ENCODE measurements around the gene RPLP2. TPM values are rescaled to one million over a fixed set of nuclear protein-coding genes. Genes with fewer than 3 reads are reported as not detected.

The RPLP2 gene
- total and polyA plus RNA-seq, 2 donors (not counting 1 experiment from before 2014, with no cell fraction given) = 525 to 3,947 TPM

DNA sequence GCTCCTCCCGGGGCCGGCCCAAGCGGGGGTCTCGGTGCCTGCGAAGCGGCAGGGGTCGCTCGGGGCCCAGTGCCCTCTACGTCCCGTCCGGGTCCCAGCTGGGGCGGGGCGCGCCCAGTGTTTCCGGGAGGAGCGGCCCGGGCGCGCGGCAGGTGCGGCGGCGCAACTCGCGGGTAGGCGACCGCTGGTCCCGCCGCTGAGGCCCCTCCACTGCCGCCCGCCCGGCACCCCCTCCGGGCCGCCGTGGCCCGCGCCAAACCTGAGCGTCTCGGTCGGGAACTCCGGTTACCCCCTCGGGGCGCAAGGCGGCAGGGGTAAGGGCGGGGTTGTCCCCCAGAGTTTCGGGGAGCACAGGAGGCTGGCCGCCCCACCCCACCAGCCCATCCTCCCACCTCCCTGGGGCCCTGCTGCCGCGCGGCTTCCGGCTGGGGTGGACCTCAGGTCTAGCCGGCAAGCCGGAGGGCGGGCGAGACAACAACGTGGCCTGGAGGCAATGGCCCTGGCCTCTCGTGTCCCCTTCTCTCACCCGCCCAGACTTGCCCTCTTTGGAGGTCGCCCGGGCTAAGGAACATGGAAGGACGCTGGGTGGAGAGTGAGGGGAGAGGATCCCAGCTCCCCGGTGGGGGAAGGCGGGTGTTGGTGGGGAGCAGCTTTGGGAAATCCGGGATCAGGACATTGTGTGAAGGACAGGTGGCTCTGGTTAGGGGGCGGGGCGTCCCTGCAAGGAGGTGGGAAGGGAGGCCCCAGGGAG lies 17.6 kb downstream of the RPLP2 start:
- DNase-seq (peak; percentile 60), ATAC-seq (ENCODE audit: low read depth) (peak; percentile 8)
- Mint-ChIP-seq H3K9me3 (ENCODE audit: insufficient read depth) (no peaks in the 10 kb centered on the region), H3K27ac (peak overlapping the region; percentile 74), H3K4me1 (peaks cover 47% of the 10 kb centered on the region), H3K27me3 (peaks cover 7% of the 10 kb centered on the region), H3K4me3 (peak overlapping the region; percentile 88)
- intact Hi-C loops (cut with micrococcal nuclease) = no loop called here
- ChIA-PET CTCF (interaction anchor here (1.4 kb wide), 1 partner anchor 15 kb away, joined by 3 read pairs; the partner anchor contains the start of gene TSPAN4), POLR2A (interaction anchor here (0.6 to 6.4 kb wide), 3 partner anchors 7 to 21 kb away, joined by 6 to 57 read pairs (median 17); partner anchors contain the start of genes PNPLA2, POLR2L and TSPAN4)
- peaks cover 0 to 47% (median 17%) of the 10 kb centered on the region in 4 experiments for H3K27me3 ChIP-seq (replicated peaks in 1 of 4; ENCODE audit: control extremely low read depth in 1 of 4, control insufficient read depth in 3 of 4, insufficient read depth in 4 of 4, low read length in 3 of 4)
- peaks cover 78% of the 10 kb centered on the region for H4K20me1 ChIP-seq (ENCODE audit: control insufficient read depth, insufficient read depth, low read length, poor library complexity, severe bottlenecking)
- H3K27ac ChIP-seq (ENCODE audit: low read length in 2 of 2) = no peak overlapping the region
- peaks cover 0 to 10% of the 10 kb centered on the region in 2 experiments for H3K36me3 ChIP-seq (replicated peaks in 1 of 2; ENCODE audit: control extremely low read depth in 1 of 2, control insufficient read depth in 1 of 2, extremely low read depth in 1 of 2, insufficient read depth in 2 of 2, low read length in 1 of 2)
- H3K9ac ChIP-seq (ENCODE audit: low read length) = peak overlapping the region; percentile 66
- no peak for TF ChIP-seq EZH2 (IDR thresholded peaks at IDR 0.05; ENCODE audit: borderline replicate concordance, insufficient read depth, low read depth, low read length, poor library complexity, severe bottlenecking)
- TF ChIP-seq, protein P1, sequence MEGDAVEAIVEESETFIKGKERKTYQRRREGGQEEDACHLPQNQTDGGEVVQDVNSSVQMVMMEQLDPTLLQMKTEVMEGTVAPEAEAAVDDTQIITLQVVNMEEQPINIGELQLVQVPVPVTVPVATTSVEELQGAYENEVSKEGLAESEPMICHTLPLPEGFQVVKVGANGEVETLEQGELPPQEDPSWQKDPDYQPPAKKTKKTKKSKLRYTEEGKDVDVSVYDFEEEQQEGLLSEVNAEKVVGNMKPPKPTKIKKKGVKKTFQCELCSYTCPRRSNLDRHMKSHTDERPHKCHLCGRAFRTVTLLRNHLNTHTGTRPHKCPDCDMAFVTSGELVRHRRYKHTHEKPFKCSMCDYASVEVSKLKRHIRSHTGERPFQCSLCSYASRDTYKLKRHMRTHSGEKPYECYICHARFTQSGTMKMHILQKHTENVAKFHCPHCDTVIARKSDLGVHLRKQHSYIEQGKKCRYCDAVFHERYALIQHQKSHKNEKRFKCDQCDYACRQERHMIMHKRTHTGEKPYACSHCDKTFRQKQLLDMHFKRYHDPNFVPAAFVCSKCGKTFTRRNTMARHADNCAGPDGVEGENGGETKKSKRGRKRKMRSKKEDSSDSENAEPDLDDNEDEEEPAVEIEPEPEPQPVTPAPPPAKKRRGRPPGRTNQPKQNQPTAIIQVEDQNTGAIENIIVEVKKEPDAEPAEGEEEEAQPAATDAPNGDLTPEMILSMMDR (IDR thresholded peaks at IDR 0.05) = no peak
- H3K4me1 ChIP-seq (ENCODE audit: control insufficient read depth in 2 of 2, insufficient read depth in 2 of 2, low read length in 2 of 2) = peaks cover 57 to 59% of the 10 kb centered on the region in 2 donors
- WGBS (ENCODE audit: insufficient coverage) = 3% methylated on average over 66 of the region's 66 CpGs
- H3K4me3 ChIP-seq (ENCODE audit: control extremely low read depth in 1 of 5, extremely low read depth in 1 of 5, insufficient read depth in 1 of 5, low read depth in 2 of 5, low read length in 4 of 5) = peak overlapping the region in 4 of 5 experiments; percentile 39 to 61 (median 52)
- no peaks in the 10 kb centered on the region for H3K79me2 ChIP-seq (ENCODE audit: control insufficient read depth, insufficient read depth, low read length)
- peak overlapping the region; percentile 71 for H2AFZ ChIP-seq (ENCODE audit: insufficient read depth, low read depth, low read length, poor library complexity, severe bottlenecking)
- H3K9me3 ChIP-seq (ENCODE audit: control extremely low read depth in 1 of 3, control insufficient read depth in 2 of 3, insufficient read depth in 1 of 3, low read length in 2 of 3) = peaks cover 0 to 15% (median 0%) of the 10 kb centered on the region in 3 donors
- peak overlapping the region; percentile 99 for H3K4me2 ChIP-seq (replicated peaks; ENCODE audit: low read depth, low read length, poor library complexity, severe bottlenecking)

DNA sequence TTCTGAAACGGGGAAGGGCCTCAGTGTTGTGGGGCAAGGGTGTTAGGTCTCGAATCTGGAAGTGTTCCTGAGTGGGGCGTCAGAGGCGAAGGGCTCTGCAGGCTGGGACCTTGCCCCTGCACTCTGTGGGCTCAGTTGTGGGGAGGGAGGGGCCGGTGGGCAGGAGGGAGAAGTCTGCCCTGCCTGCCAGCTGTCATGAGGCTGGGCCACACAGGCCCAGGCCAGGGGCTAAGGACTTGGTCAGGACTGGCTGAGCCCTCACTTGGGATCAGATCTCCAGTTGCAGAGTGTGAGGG lies 18.1 kb downstream of the RPLP2 start, which contains the start of gene CRACR2B:
Gene CRACR2B (plus strand): TSS at position 23 of the 296 bp plus-strand sequence. CDS start 689 bp downstream, outside the sequence.
- intact Hi-C loops (cut with micrococcal nuclease) = no loop called here
- peaks cover 74% of the 10 kb centered on the region for H4K20me1 ChIP-seq (ENCODE audit: control insufficient read depth, insufficient read depth, low read length, poor library complexity, severe bottlenecking)
- no peaks in the 10 kb centered on the region for H3K79me2 ChIP-seq (ENCODE audit: control insufficient read depth, insufficient read depth, low read length)
- peak within 1 kb of the TSS in 1 of 2 donors; percentile 15 for H3K27ac ChIP-seq (ENCODE audit: low read length in 2 of 2)
- TF ChIP-seq, protein P1 (IDR thresholded peaks at IDR 0.05) = no peak
- TF ChIP-seq EZH2 (IDR thresholded peaks at IDR 0.05; ENCODE audit: borderline replicate concordance, insufficient read depth, low read depth, low read length, poor library complexity, severe bottlenecking) = no peak
- 31% methylated on average over 5 of the region's 5 CpGs for WGBS (ENCODE audit: insufficient coverage)
- peak within 1 kb of the TSS; percentile 74 for H3K27ac Mint-ChIP-seq
- H3K9me3 ChIP-seq (ENCODE audit: control extremely low read depth in 1 of 3, control insufficient read depth in 2 of 3, insufficient read depth in 1 of 3, low read length in 2 of 3) = peaks cover 0 to 15% (median 0%) of the 10 kb centered on the region in 3 donors
- peaks cover 0 to 6% of the 10 kb centered on the region in 2 experiments for H3K36me3 ChIP-seq (replicated peaks in 1 of 2; ENCODE audit: control extremely low read depth in 1 of 2, control insufficient read depth in 1 of 2, extremely low read depth in 1 of 2, insufficient read depth in 2 of 2, low read length in 1 of 2)
- H3K4me1 Mint-ChIP-seq = peaks cover 49% of the 10 kb centered on the region
- DNase-seq (peak; percentile 57), ATAC-seq (ENCODE audit: low read depth) (no peak)
- H3K4me1 ChIP-seq (ENCODE audit: control insufficient read depth in 2 of 2, insufficient read depth in 2 of 2, low read length in 2 of 2) = peaks cover 60 to 62% of the 10 kb centered on the region in 2 donors
- peak within 1 kb of the TSS; percentile 88 for H3K4me3 Mint-ChIP-seq
- H3K27me3 Mint-ChIP-seq = peaks cover 7% of the 10 kb centered on the region
- H2AFZ ChIP-seq (ENCODE audit: insufficient read depth, low read depth, low read length, poor library complexity, severe bottlenecking) = peak within 1 kb of the TSS; percentile 71
- peak within 1 kb of the TSS in 4 of 5 experiments; percentile 39 to 61 (median 52) for H3K4me3 ChIP-seq (ENCODE audit: control extremely low read depth in 1 of 5, extremely low read depth in 1 of 5, insufficient read depth in 1 of 5, low read depth in 2 of 5, low read length in 4 of 5)
- POLR2A ChIA-PET = interaction anchor here (0.6 to 6.4 kb wide), 3 partner anchors 8 to 22 kb away, joined by 6 to 57 read pairs (median 17); partner anchors contain the start of genes PNPLA2, POLR2L and TSPAN4
- peak within 1 kb of the TSS; percentile 66 for H3K9ac ChIP-seq (ENCODE audit: low read length)
- CTCF ChIA-PET = interaction anchor here (1.4 kb wide), 1 partner anchor 15 kb away, joined by 3 read pairs; the partner anchor contains the start of gene TSPAN4
- H3K4me2 ChIP-seq (replicated peaks; ENCODE audit: low read depth, low read length, poor library complexity, severe bottlenecking) = peak within 1 kb of the TSS; percentile 99
- H3K27me3 ChIP-seq (replicated peaks in 1 of 4; ENCODE audit: control extremely low read depth in 1 of 4, control insufficient read depth in 3 of 4, insufficient read depth in 4 of 4, low read length in 3 of 4) = peaks cover 0 to 47% (median 17%) of the 10 kb centered on the region in 4 experiments
- H3K9me3 Mint-ChIP-seq (ENCODE audit: insufficient read depth) = no peaks in the 10 kb centered on the region
